Heart left ventricle (tissue), 16 donors: ENCODE results near the gene FCHSD2. TPM values are rescaled to one million over a fixed set of nuclear protein-coding genes. Genes with fewer than 3 reads are reported as not detected.
"Not testable (repeated sequence)": the region's sequence is repeated elsewhere in the genome, so short reads cannot be mapped to it uniquely, and the experiment has no call there.

Source experiments
- ATAC-seq, 4 donors: fragments of 200-7000 bp; cut with Tn5 transposase; one replicate each; pipeline ENCODE4 v1.9.1; 2020 to 2022; ENCODE audit warnings: moderate library complexity in 4 of 4, mild to moderate bottlenecking in 3 of 4, moderate number of reproducible peaks in 1 of 4
- DNase-seq, 5 donors: peaks; one replicate each; pipeline ENCODE4 v3.0.0-alpha.2; 2020
- H3K27ac ChIP-seq, 12 donors: fragments of 200-600 bp; sonication (generic) in 4 of 12; one replicate each; pipeline versions ENCODE4 v1.5.0 to v1.8.0; 2016 to 2022; ENCODE audit warnings: mild to moderate bottlenecking in 2 of 12
- H3K27me3 ChIP-seq, 9 donors: fragments of 200-600 bp; sonication (generic) in 2 of 9; one replicate each; pipeline versions ENCODE4 v1.5.1 to v1.8.0; 2016 to 2022; ENCODE audit warnings: mild to moderate bottlenecking in 3 of 9
- H3K36me3 ChIP-seq, 9 donors: fragments of 200-600 bp; sonication (generic) in 2 of 9; one replicate each; pipeline versions ENCODE4 v1.5.0 to v1.8.0; 2018 to 2022; ENCODE audit warnings: mild to moderate bottlenecking in 2 of 9
- H3K4me1 ChIP-seq, 12 donors: fragments of 200-600 bp; sonication (generic) in 4 of 12; one replicate each; pipeline versions ENCODE4 v1.5.0 to v1.8.0; 2016 to 2022; ENCODE audit warnings: mild to moderate bottlenecking in 3 of 12
- H3K4me3 ChIP-seq, 12 donors: fragments of 200-600 bp; sonication (generic) in 4 of 12; one replicate each; pipeline versions ENCODE4 v1.5.0 to v1.8.0; 2017 to 2022; ENCODE audit warnings: mild to moderate bottlenecking in 9 of 12, moderate library complexity in 4 of 12
- H3K9me3 ChIP-seq, 12 donors: fragments of 200-600 bp; sonication (generic) in 4 of 12; one replicate each; pipeline versions ENCODE4 v1.5.0 to v1.8.0; 2016 to 2022; ENCODE audit warnings: mild to moderate bottlenecking in 1 of 12
- CTCF ChIP-seq, 12 donors: fragments of 200-600 bp; sonication (generic) in 4 of 12; IDR thresholded peaks; one replicate each; pipeline versions ENCODE4 v1.5.0 to v1.8.0; 2018 to 2022; ENCODE audit warnings: antibody characterized with exemption in 12 of 12, mild to moderate bottlenecking in 5 of 12
- POLR2A ChIP-seq, 2 donors: fragments of 450-650 bp; IDR thresholded peaks; one replicate each; pipeline ENCODE4 v1.6.1; 2017; ENCODE audit warnings: antibody characterized with exemption in 2 of 2, mild to moderate bottlenecking in 2 of 2, moderate library complexity in 2 of 2
- WGBS, 4 donors: extraction: QIAGEN DNeasy Blood & Tissue Kit in 2 of 4; methylation state at CpG; one replicate each; pipeline versions ENCODE4 v1.1.5 to v1.1.7; 2013 to 2018; 5-methylcytosine and 5-hydroxymethylcytosine counted together
- intact Hi-C, 10 donors: fragments of 100-400 bp; cut with DNase I; formaldehyde crosslinking; loops; one replicate each; pipeline versions ENCODE4 v1.11.1 to v1.14.2; 2022
- polyA plus RNA-seq, 2 donors: library from polyadenylated mRNA; stranded (reverse); fragments of 200-250 nt; gene quantifications; one replicate each; pipeline ENCODE4 v1.2.3, GENCODE V29; 2013
- total RNA-seq, 9 donors: library from RNA; depleted of rRNA in 2 of 9; stranded (reverse); fragments of >200 nt in 2 of 9; fragmentation: NEBNext Ultra II Directional in 3 of 9; extraction: Animal tissue kit (Norgen Biotek cat#: 25700) in 3 of 9; gene quantifications; one replicate each; pipeline versions ENCODE4 v1.1.0 to v1.2.4, GENCODE V29; 2016 to 2023
- donor health status: ischemic (EF 13 %, LVEDD 7.1; RV severe dilation, severe dysfunction).
- donor health status: healthy with polysubstance abuse.
- donor health status: DM: no; HTN: yes; CAD: no.
- donor health status: DM: no; HTN: no; CAD: no.
- donor health status: ischemic (EF 25% LVEDD 6.9; RV normal size, moderate dysfunction).
- donor health status: ischemic (EF 25% LVEDD 5.7; RV mildly dilated, moderate dysfunction).
- donor health status: healthy.
- donor health status: DM: yes; HTN: yes; CAD: no.
- donor health status: ischemic (EF 35%, LVEDD 5.7; RV mildly dilated, moderate dysfunction).
- donor health status: nonischemic (EF 11% LVEDD 7.7; RV severe dilation, severe dysfunction).
- donor health status: DM: yes; HTN: yes; CAD: no.
- donor health status: PGD.
- donor health status: ischemic (EF 29% LVEDD 5.4; RV normal size, mild dysfunction).
- donor health status: nonischemic (EF 23%, LVEDD 6.1; RV moderate dilation, normal function).

Gene FCHSD2
- total and polyA plus RNA-seq, 11 donors, result 9.9 to 61.1 (median 39.0) TPM

GRCh38 chr11:72807021-72807693 is 335.0 kb downstream of the FCHSD2 start:
- Histone ChIP-seq H3K9me3 (no peaks in the 10 kb centered on the region), H3K27me3 (no peaks in the 10 kb centered on the region), H3K4me1 (peaks cover 0 to 73% (median 3%) of the 10 kb centered on the region in 12 donors), H3K36me3 (peaks cover 0 to 25% (median 4%) of the 10 kb centered on the region in 9 donors), H3K4me3 (no peak overlapping the region), H3K27ac (peak overlapping the region in 6 of 12 donors; percentile 9 to 94 (median 44))
- ATAC-seq (peak; percentile 11 to 69 (median 52)), DNase-seq (peak in 1 of 5 donors; percentile 21)
- intact Hi-C loops, result loop anchor here in 1 of 10 donors (10.0 kb wide), 1 partner anchor 1348 kb away; no protein-coding TSS in a partner anchor
- 81 to 90% (median 83%) methylated on average over 5 of the region's 5 CpGs for WGBS, 4 donors
- TF ChIP-seq CTCF (IDR thresholded peaks at IDR 0.05) (no peak), POLR2A (IDR thresholded peaks at IDR 0.05) (no peak)

- H3K4me1 ChIP-seq, result peaks cover 0 to 65% (median 0%) of the 10 kb centered on the region in 12 donors
- DNase-seq, result peak in 1 of 5 donors; percentile 6
- WGBS, 4 donors, result 92 to 100% (median 97%) methylated on average over 1 of the region's 1 CpG
- H3K27me3 ChIP-seq, ATAC-seq, H3K4me3 ChIP-seq, H3K9me3 ChIP-seq: not testable (repeated sequence)
- peak overlapping the region in 1 of 12 donors; percentile 94 for H3K27ac ChIP-seq
- H3K36me3 ChIP-seq, result peaks cover 0 to 25% (median 4%) of the 10 kb centered on the region in 9 donors
- intact Hi-C loops, result loop anchor here in 1 of 10 donors (10.0 kb wide), 1 partner anchor 1348 kb away; no protein-coding TSS in a partner anchor
These were observed 335.7 kb downstream of the FCHSD2 start for GRCh38 chr11:72806378-72806777.

- Histone ChIP-seq H3K27me3 (no peaks in the 10 kb centered on the region), H3K27ac (peak overlapping the region in 1 of 12 donors; percentile 94), H3K4me3 (no peak overlapping the region), H3K36me3 (peaks cover 0 to 20% (median 4%) of the 10 kb centered on the region in 9 donors), H3K9me3 (no peaks in the 10 kb centered on the region), H3K4me1 (peaks cover 0 to 54% (median 0%) of the 10 kb centered on the region in 12 donors)
- 80 to 92% (median 83%) methylated on average over 6 of the region's 6 CpGs for WGBS, 4 donors
- DNase-seq (no peak), ATAC-seq (no peak)
- intact Hi-C loops, result loop anchor here in 1 of 10 donors (10.0 kb wide), 1 partner anchor 1350 kb away; no protein-coding TSS in a partner anchor
- TF ChIP-seq POLR2A (IDR thresholded peaks at IDR 0.05), result no peak
These were observed 336.9 kb downstream of the FCHSD2 start for GRCh38 chr11:72805216-72805615.

- intact Hi-C loops, result loop anchor here in 1 of 10 donors (10.0 kb wide), 1 partner anchor 1352 kb away; no protein-coding TSS in a partner anchor
- DNase-seq (peak in 1 of 5 donors; percentile 17), ATAC-seq (no peak)
- 79 to 99% (median 90%) methylated on average over 6 of the region's 6 CpGs for WGBS, 4 donors
- H3K36me3 ChIP-seq, result no peaks in the 10 kb centered on the region
- H3K4me3 ChIP-seq, result no peak overlapping the region
- H3K9me3 ChIP-seq, result no peaks in the 10 kb centered on the region
- peaks cover 0 to 30% (median 0%) of the 10 kb centered on the region in 12 donors for H3K4me1 ChIP-seq
- no peaks in the 10 kb centered on the region for H3K27me3 ChIP-seq
- H3K27ac ChIP-seq, result no peak overlapping the region
- TF ChIP-seq CTCF (IDR thresholded peaks at IDR 0.05) (no peak), POLR2A (IDR thresholded peaks at IDR 0.05) (no peak)
These were observed 339.3 kb downstream of the FCHSD2 start for GRCh38 chr11:72802822-72803221.

- H3K4me1 ChIP-seq, result peaks cover 0 to 8% (median 3%) of the 10 kb centered on the region in 12 donors
- no peak for DNase-seq
- no peak for TF ChIP-seq CTCF (IDR thresholded peaks at IDR 0.05)
- no peak for TF ChIP-seq POLR2A (IDR thresholded peaks at IDR 0.05)
- no peak overlapping the region for H3K27ac ChIP-seq
- no peak for ATAC-seq
- no peaks in the 10 kb centered on the region for H3K9me3 ChIP-seq
- H3K27me3 ChIP-seq, result no peaks in the 10 kb centered on the region
- H3K4me3 ChIP-seq, result no peak overlapping the region
- WGBS, 4 donors, result 78 to 81% (median 79%) methylated on average over 4 of the region's 4 CpGs
- intact Hi-C loops, result loop anchor here in 1 of 10 donors (10.0 kb wide), 1 partner anchor 205 kb away; no protein-coding TSS in a partner anchor
- H3K36me3 ChIP-seq, result no peaks in the 10 kb centered on the region
These were observed 342.7 kb downstream of the FCHSD2 start for GRCh38 chr11:72799441-72799840.
